GM12878 (cell line): Measurements from ENCODE around the gene C1orf210. TPM values are rescaled to one million over a fixed set of nuclear protein-coding genes. Genes with fewer than 3 reads are reported as not detected.

Experiments
- ATAC-seq: fragments of 200-7000 bp; cut with Tn5 transposase; 3 replicates; pipeline ENCODE4 v1.9.1; 2020; ENCODE audit warnings: mild to moderate bottlenecking, moderate library complexity
- BruUV-seq: library from RNA; stranded (reverse); fragments of 400-500 nt; replicated peaks from 2 replicates; lab custom pipeline; 2021; lab: Mats Ljungman, UMichigan
- CTCF ChIA-PET: fragments of 300-600 bp; sonication (Branson Sonifier 250); formaldehyde crosslinking; extraction: SDS; loops from one replicate; lab custom pipeline; 2021; ENCODE audit warnings: inconsistent platforms; lab: Yijun Ruan, JAX
- POLR2A ChIA-PET: fragments of 350-600 bp; formaldehyde crosslinking; extraction: SDS; loops from one replicate; lab custom pipeline; 2021; ENCODE audit warnings: inconsistent platforms; lab: Charles Lee
- RAD21 ChIA-PET: fragments of 300-600 bp; sonication (Branson Sonifier 250); formaldehyde crosslinking; loops from one replicate; lab custom pipeline; 2023; ENCODE audit warnings: antibody characterized with exemption; ENCODE audit not compliant: unreplicated experiment; lab: Charles Lee
- SMC1A ChIA-PET: fragments of 300-600 bp; sonication (Branson Sonifier 250); formaldehyde crosslinking; loops from one replicate; lab custom pipeline; 2023; ENCODE audit not compliant: unreplicated experiment, uncharacterized antibody; lab: Charles Lee
- DNase-seq: peaks from one replicate; pipeline ENCODE4 v3.0.0-alpha.2; 2011; ENCODE audit warnings: low read depth, low spot score
- FAIRE-seq: peaks from 3 replicates; lab custom pipeline; 2011; peaks lifted over from hg19 to GRCh38; lab: Jason Lieb, UNC
- H2AFZ ChIP-seq: 2 replicates; pipeline ENCODE4 v1.6.0; 2011; ENCODE audit warnings: low read depth, low read length, control low read depth; ENCODE audit not compliant: control insufficient read depth
- H3K27ac ChIP-seq: 2 replicates; pipeline ENCODE4 v1.5.1; 2011; ENCODE audit warnings: control low read depth; ENCODE audit not compliant: control insufficient read depth, insufficient read depth
- H3K27me3 ChIP-seq, 2 experiments: replicated peaks in 1 of 2; 2 replicates each; pipeline versions ENCODE4 v1.6.0 to v1.6.1; 2011; ENCODE audit warnings: low read length in 1 of 2; ENCODE audit not compliant: control insufficient read depth in 2 of 2, insufficient read depth in 2 of 2
- H3K36me3 ChIP-seq, 2 experiments: 2 replicates each; pipeline ENCODE4 v1.5.1; 2011; ENCODE audit warnings: low read length in 1 of 2; ENCODE audit not compliant: control insufficient read depth in 2 of 2, insufficient read depth in 2 of 2
- H3K4me1 ChIP-seq: 2 replicates; pipeline ENCODE4 v1.6.1; 2011; ENCODE audit warnings: mild to moderate bottlenecking, low read length, moderate library complexity, mixed read lengths; ENCODE audit not compliant: control insufficient read depth, insufficient read depth
- H3K4me2 ChIP-seq: 2 replicates; pipeline ENCODE4 v1.6.0; 2011; ENCODE audit warnings: control low read depth; ENCODE audit not compliant: control insufficient read depth, insufficient read depth
- H3K4me3 ChIP-seq: fragments of 200-600 bp; sonication (generic); 2 replicates; pipeline ENCODE4 v1.5.1; 2016
- H3K79me2 ChIP-seq: 2 replicates; pipeline ENCODE4 v1.6.0; 2011; ENCODE audit warnings: low read length; ENCODE audit not compliant: control insufficient read depth, insufficient read depth
- H3K9ac ChIP-seq: 2 replicates; pipeline ENCODE4 v1.8.0; 2011; ENCODE audit warnings: low read length, control low read depth, mixed read lengths; ENCODE audit not compliant: control insufficient read depth, insufficient read depth
- H3K9me3 ChIP-seq: replicated peaks from 3 replicates; pipeline ENCODE4 v1.5.1; 2011; ENCODE audit warnings: mild to moderate bottlenecking, low read length; ENCODE audit not compliant: control insufficient read depth, insufficient read depth
- H4K20me1 ChIP-seq: 2 replicates; pipeline ENCODE4 v1.6.0; 2011; ENCODE audit not compliant: control insufficient read depth, insufficient read depth
- EGR1 ChIP-seq, 2 experiments: IDR thresholded peaks; 1 replicate in 1 of 2; 2 replicates in 1 of 2; pipeline ENCODE4 v1.6.1; 2011 to 2012; ENCODE audit warnings: low read depth in 2 of 2, low read length in 2 of 2, borderline replicate concordance in 1 of 2, mild to moderate bottlenecking in 1 of 2, moderate library complexity in 1 of 2
- HDAC6 ChIP-seq: fragments of 200-600 bp; sonication (generic); IDR thresholded peaks from one replicate; pipeline ENCODE4 v1.8.0; 2017; ENCODE audit warnings: antibody characterized with exemption; ENCODE audit not compliant: unreplicated experiment
- IRF4 ChIP-seq: IDR thresholded peaks from 2 replicates; pipeline ENCODE4 v1.6.1; 2011; ENCODE audit warnings: low read depth, low read length
- LARP7 ChIP-seq: fragments of 450-650 bp; IDR thresholded peaks from 2 replicates; pipeline ENCODE4 v1.6.1; 2017; ENCODE audit warnings: mild to moderate bottlenecking
- PML ChIP-seq: IDR thresholded peaks from 2 replicates; pipeline ENCODE4 v1.6.1; 2012; ENCODE audit warnings: low read length, inconsistent platforms
- SUZ12 ChIP-seq: fragments of 200-600 bp; sonication (generic); IDR thresholded peaks from one replicate; pipeline ENCODE4 v1.6.1; 2018; ENCODE audit warnings: antibody characterized with exemption, mild to moderate bottlenecking; ENCODE audit not compliant: unreplicated experiment
- ZNF217 ChIP-seq: fragments of 450-650 bp; IDR thresholded peaks from 2 replicates; pipeline ENCODE4 v1.6.1; 2017; ENCODE audit warnings: antibody characterized with exemption, mild to moderate bottlenecking
- ZNF24 ChIP-seq: fragments of 450-650 bp; IDR thresholded peaks from 2 replicates; pipeline ENCODE4 v1.6.1; 2017; ENCODE audit warnings: antibody characterized with exemption, mild to moderate bottlenecking
- WGBS: methylation state at CpG from one replicate; pipeline ENCODE4 v1.1.6; 2016; ENCODE audit warnings: low lambda C conversion rate; ENCODE audit not compliant: insufficient replicate concordance, insufficient coverage; ENCODE audit errors: missing lambda C conversion rate; 5-methylcytosine and 5-hydroxymethylcytosine counted together
- in situ Hi-C: fragments of 300-500 bp; cut with MboI; formaldehyde crosslinking; loops from 9 replicates; pipeline ENCODE4 v1.14.3; 2018; ENCODE audit warnings: mixed read lengths
- intact Hi-C: fragments of 100-400 bp; cut with micrococcal nuclease; formaldehyde crosslinking; loops from one replicate; pipeline ENCODE4 v1.14.2; 2022; ENCODE audit not compliant: unreplicated experiment
- polyA plus RNA-seq, 11 experiments: library from polyadenylated mRNA; depleted of rRNA in 4 of 11; unstranded in 6 of 11; stranded (reverse) in 5 of 11; fragments of >200 nt; fragmentation: Nextera tagmentation in 4 of 11; fragmentation: Illumina TruSeq in 1 of 11; extraction: Ambion mirVana in 4 of 11; extraction: Trizol in 1 of 11; gene quantifications; 1 replicate in 1 of 11; 2 replicates in 10 of 11; pipeline versions ENCODE4 v1.2.1 to v1.2.3, GENCODE V29; 2011 to 2016; ENCODE audit warnings: inconsistent platforms in 2 of 11, missing spikeins in 2 of 11, low read depth in 1 of 11
- total RNA-seq, 4 experiments: library from RNA; depleted of rRNA in 3 of 4; stranded (reverse); fragments of >200 nt in 3 of 4; fragmentation: Illumina TruSeq in 1 of 4; extraction: Trizol in 1 of 4; gene quantifications; 2 replicates each; pipeline versions ENCODE4 v1.2.1 to v1.2.3, GENCODE V29; 2013 to 2021
- TF ChIP-seq, protein P1 (sequence below): fragments of 450-650 bp; IDR thresholded peaks from 2 replicates; pipeline ENCODE4 v1.6.1; 2017; ENCODE audit warnings: antibody characterized with exemption, mild to moderate bottlenecking, moderate library complexity
- TF ChIP-seq, protein P2 (sequence below): fragments of 450-650 bp; formaldehyde crosslinking; IDR thresholded peaks from 2 replicates; pipeline ENCODE4 v1.4.0; 2022; ENCODE audit warnings: mild to moderate bottlenecking, moderate library complexity

The C1orf210 gene
- total and polyA plus RNA-seq, 10 of the 15 experiments (the other 5 are each of a cell fraction or from before 2014, with no cell fraction given), result 0.07 TPM; not detected in 9

DNA sequence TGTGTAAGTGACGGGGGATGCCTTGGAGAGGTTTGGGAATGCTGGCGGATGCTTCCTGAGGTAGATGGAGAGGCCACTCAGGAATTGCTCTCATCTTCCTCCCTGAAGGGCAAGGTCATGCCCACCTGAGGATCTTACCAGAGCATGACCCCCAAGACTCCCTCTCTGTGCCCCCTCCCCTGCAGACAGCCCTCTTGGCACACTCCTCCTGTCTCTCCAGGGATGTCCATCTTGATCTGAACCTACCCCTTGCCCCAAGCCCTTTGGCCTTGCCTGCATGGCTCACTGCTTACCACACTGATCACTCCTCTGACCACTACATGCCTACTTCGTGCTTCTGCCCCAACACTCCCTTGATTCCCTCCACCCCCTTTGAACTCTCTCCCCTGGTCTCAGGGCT is 34.4 kb upstream of the C1orf210 start:
- POLR2A ChIA-PET, result no interaction called here
- RAD21 ChIA-PET, result no interaction called here
- FAIRE-seq (no peak), DNase-seq (no peak), ATAC-seq (peak; percentile 44; the same call in 2 of the 3 replicates)
- Histone ChIP-seq H3K4me1 (no peaks in the 10 kb centered on the region), H3K27ac (no peak overlapping the region), H3K4me2 (no peak overlapping the region), H3K79me2 (no peaks in the 10 kb centered on the region), H2AFZ (no peak overlapping the region), H3K4me3 (no peak overlapping the region), H4K20me1 (no peaks in the 10 kb centered on the region), H3K36me3 (no peaks in the 10 kb centered on the region), H3K27me3 (no peaks in the 10 kb centered on the region), H3K9ac (no peak overlapping the region), H3K9me3 (no peaks in the 10 kb centered on the region; the same call in 2 of the 3 replicates)
- 61% methylated on average over 3 of the region's 3 CpGs for WGBS
- intact Hi-C loops, result no loop called here
- BruUV-seq, result no TSS peak
- SMC1A ChIA-PET, result interaction anchor here (2.2 kb wide), 1 partner anchor 10 kb away, joined by 11 read pairs; no protein-coding TSS in a partner anchor
- TF ChIP-seq ZNF24 (no peak), EGR1 (IDR thresholded peaks at IDR 0.05; ENCODE audit: borderline replicate concordance in 1 of 2, low read depth in 2 of 2, low read length in 2 of 2) (no peak)
- TF ChIP-seq, protein P1, sequence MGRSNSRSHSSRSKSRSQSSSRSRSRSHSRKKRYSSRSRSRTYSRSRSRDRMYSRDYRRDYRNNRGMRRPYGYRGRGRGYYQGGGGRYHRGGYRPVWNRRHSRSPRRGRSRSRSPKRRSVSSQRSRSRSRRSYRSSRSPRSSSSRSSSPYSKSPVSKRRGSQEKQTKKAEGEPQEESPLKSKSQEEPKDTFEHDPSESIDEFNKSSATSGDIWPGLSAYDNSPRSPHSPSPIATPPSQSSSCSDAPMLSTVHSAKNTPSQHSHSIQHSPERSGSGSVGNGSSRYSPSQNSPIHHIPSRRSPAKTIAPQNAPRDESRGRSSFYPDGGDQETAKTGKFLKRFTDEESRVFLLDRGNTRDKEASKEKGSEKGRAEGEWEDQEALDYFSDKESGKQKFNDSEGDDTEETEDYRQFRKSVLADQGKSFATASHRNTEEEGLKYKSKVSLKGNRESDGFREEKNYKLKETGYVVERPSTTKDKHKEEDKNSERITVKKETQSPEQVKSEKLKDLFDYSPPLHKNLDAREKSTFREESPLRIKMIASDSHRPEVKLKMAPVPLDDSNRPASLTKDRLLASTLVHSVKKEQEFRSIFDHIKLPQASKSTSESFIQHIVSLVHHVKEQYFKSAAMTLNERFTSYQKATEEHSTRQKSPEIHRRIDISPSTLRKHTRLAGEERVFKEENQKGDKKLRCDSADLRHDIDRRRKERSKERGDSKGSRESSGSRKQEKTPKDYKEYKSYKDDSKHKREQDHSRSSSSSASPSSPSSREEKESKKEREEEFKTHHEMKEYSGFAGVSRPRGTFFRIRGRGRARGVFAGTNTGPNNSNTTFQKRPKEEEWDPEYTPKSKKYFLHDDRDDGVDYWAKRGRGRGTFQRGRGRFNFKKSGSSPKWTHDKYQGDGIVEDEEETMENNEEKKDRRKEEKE, result no peak
- in situ Hi-C loops, result no loop called here
- CTCF ChIA-PET, result no interaction called here

DNA sequence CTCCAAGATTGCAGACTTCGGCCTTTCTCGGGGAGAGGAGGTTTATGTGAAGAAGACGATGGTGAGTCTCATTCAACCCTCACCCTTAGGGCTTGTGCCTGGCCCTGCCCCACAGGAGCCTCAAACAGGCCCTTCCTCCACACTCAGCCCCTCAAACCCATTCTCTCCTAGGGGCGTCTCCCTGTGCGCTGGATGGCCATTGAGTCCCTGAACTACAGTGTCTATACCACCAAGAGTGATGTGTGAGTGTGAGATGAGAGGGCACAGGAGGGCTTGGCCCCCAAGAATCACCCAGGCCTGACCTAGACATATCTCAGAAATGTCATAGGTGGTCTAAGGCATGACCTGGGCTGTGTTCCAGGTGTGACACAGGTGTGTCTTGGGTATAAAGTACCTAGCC is 33.9 kb upstream of the C1orf210 start:
- Histone ChIP-seq H3K4me2 (no peak overlapping the region), H3K36me3 (no peaks in the 10 kb centered on the region), H4K20me1 (no peaks in the 10 kb centered on the region), H3K9me3 (no peaks in the 10 kb centered on the region; the same call in 2 of the 3 replicates), H3K27me3 (no peaks in the 10 kb centered on the region), H3K9ac (no peak overlapping the region), H3K4me1 (no peaks in the 10 kb centered on the region), H3K27ac (no peak overlapping the region), H3K4me3 (no peak overlapping the region), H2AFZ (no peak overlapping the region), H3K79me2 (no peaks in the 10 kb centered on the region)
- ChIA-PET CTCF (no interaction called here), SMC1A (no interaction called here), RAD21 (no interaction called here), POLR2A (no interaction called here)
- no TSS peak for BruUV-seq
- TF ChIP-seq IRF4 (no peak), LARP7 (no peak), ZNF217 (no peak), HDAC6 (no peak), SUZ12 (no peak), PML (no peak)
- TF ChIP-seq, protein P2, sequence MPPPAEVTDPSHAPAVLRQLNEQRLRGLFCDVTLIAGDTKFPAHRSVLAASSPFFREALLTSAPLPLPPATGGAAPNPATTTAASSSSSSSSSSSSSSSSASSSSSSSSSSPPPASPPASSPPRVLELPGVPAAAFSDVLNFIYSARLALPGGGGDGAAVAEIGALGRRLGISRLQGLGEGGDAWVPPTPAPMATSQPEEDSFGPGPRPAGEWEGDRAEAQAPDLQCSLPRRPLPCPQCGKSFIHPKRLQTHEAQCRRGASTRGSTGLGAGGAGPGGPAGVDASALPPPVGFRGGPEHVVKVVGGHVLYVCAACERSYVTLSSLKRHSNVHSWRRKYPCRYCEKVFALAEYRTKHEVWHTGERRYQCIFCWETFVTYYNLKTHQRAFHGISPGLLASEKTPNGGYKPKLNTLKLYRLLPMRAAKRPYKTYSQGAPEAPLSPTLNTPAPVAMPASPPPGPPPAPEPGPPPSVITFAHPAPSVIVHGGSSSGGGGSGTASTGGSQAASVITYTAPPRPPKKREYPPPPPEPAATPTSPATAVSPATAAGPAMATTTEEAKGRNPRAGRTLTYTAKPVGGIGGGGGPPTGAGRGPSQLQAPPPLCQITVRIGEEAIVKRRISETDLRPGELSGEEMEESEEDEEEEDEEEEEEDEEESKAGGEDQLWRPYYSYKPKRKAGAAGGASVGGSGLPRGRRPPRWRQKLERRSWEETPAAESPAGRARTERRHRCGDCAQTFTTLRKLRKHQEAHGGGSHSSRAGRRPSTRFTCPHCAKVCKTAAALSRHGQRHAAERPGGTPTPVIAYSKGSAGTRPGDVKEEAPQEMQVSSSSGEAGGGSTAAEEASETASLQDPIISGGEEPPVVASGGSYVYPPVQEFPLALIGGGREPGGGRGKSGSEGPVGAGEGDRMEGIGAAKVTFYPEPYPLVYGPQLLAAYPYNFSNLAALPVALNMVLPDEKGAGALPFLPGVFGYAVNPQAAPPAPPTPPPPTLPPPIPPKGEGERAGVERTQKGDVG (CRISPR knock-in tag), result no peak
- ATAC-seq (no peak), FAIRE-seq (no peak), DNase-seq (no peak)
- intact Hi-C loops, result no loop called here
- in situ Hi-C loops, result no loop called here
- 53% methylated on average over 5 of the region's 5 CpGs for WGBS
